RCC 7860 (cell line): Measurements from ENCODE around the gene EFNB2.

Experiments
- DNase-seq: peaks from one replicate; pipeline ENCODE4 v3.0.0-alpha.2; 2015; ENCODE audit warnings: low spot score
- FAIRE-seq: peaks from 2 replicates; lab custom pipeline; 2012; peaks lifted over from hg19 to GRCh38; lab: Jason Lieb, UNC

The EFNB2 gene

GRCh38 chr13:106535552-106536243 lies at the start of gene EFNB2:
TSS of gene EFNB2 (minus strand) at chr13:106535662. CDS start at chr13:106534964, 698 bp downstream.
- DNase-seq, result peak; percentile 82
- FAIRE-seq, result no peak

- DNase-seq (no peak), FAIRE-seq (no peak)
Observed at GRCh38 chr13:106581225-106581624, 45.8 kb upstream of the EFNB2 start.

GRCh38 chr13:106575896-106576295 lies 40.4 kb upstream of the EFNB2 start:
- FAIRE-seq (no peak), DNase-seq (no peak)

GRCh38 chr13:106573868-106574267 lies 38.4 kb upstream of the EFNB2 start:
- DNase-seq (no peak), FAIRE-seq (no peak)

- DNase-seq (no peak), FAIRE-seq (no peak)
Observed at GRCh38 chr13:106573284-106573846, 37.9 kb upstream of the EFNB2 start.

GRCh38 chr13:106570299-106570852 lies 34.9 kb upstream of the EFNB2 start:
- FAIRE-seq (no peak), DNase-seq (no peak)

GRCh38 chr13:106569233-106570095 lies 34.0 kb upstream of the EFNB2 start:
- FAIRE-seq (no peak), DNase-seq (no peak)

GRCh38 chr13:106568299-106569003 lies 33.0 kb upstream of the EFNB2 start:
- DNase-seq (no peak), FAIRE-seq (no peak)

GRCh38 chr13:106567474-106568298 lies 32.2 kb upstream of the EFNB2 start, which contains the start of gene ARGLU1:
TSS of gene ARGLU1 (minus strand) at chr13:106568137. CDS start at chr13:106567919, 218 bp downstream.
- FAIRE-seq, result peak; percentile 83

GRCh38 chr13:106566641-106567473 lies 31.4 kb upstream of the EFNB2 start:
- no peak for FAIRE-seq
- peak; percentile 12 for DNase-seq

More at GRCh38 chr13:106567474-106568298, 32.2 kb upstream of the EFNB2 start, which contains the start of gene ARGLU1:
- peak; percentile 64 for DNase-seq

GRCh38 chr13:106565127-106565775 lies 29.8 kb upstream of the EFNB2 start:
- DNase-seq (no peak), FAIRE-seq (no peak)

- FAIRE-seq (no peak), DNase-seq (no peak)
Observed at GRCh38 chr13:106562301-106562700, 26.8 kb upstream of the EFNB2 start.

GRCh38 chr13:106561551-106562170 lies 26.2 kb upstream of the EFNB2 start:
- DNase-seq (peak; percentile 26), FAIRE-seq (no peak)

- FAIRE-seq (no peak), DNase-seq (no peak)
Observed at GRCh38 chr13:106560821-106561220, 25.4 kb upstream of the EFNB2 start.

- DNase-seq (no peak), FAIRE-seq (no peak)
Observed at GRCh38 chr13:106558527-106558926, 23.1 kb upstream of the EFNB2 start.

GRCh38 chr13:106555631-106556328 lies 20.3 kb upstream of the EFNB2 start:
- FAIRE-seq, result no peak
- no peak for DNase-seq

GRCh38 chr13:106551751-106552150 lies 16.3 kb upstream of the EFNB2 start:
- DNase-seq (no peak), FAIRE-seq (no peak)
